GM12891 (cell line): ENCODE measurements around the gene NIN.

ENCODE experiments used
- POLR2A ChIP-seq: IDR thresholded peaks from 2 replicates; pipeline ENCODE4 v1.6.1; 2011; ENCODE audit warnings: low read depth, low read length, control low read depth
- POLR2AphosphoS5 ChIP-seq: IDR thresholded peaks from 2 replicates; pipeline ENCODE4 v1.6.1; 2011; ENCODE audit warnings: low read depth, low read length, control low read depth
- SPI1 ChIP-seq: IDR thresholded peaks from 2 replicates; pipeline ENCODE4 v1.6.1; 2011; ENCODE audit warnings: low read depth, low read length, control low read depth
- TAF1 ChIP-seq: IDR thresholded peaks from 2 replicates; pipeline ENCODE4 v1.6.1; 2011; ENCODE audit warnings: low read depth, low read length, control low read depth

DNA sequence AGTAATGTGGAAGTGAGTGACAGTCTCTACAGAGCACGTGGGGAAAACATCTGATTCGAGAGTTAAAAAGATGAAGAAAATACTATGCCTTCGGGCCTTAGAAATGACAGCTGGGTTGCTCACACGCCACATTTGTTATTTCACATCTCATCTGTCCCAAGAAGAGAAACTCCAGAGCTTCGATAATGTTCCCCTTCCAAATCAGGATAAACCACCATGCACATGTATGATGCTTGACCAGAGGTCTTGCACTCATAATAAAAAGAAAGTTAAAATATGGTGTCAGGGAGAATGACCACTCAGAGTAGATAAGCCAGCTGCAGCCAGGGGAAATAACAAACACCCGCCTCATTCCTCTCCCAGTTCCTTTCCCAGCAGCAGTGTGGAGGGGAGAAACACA is 34.6 kb downstream of the NIN start:
- TF ChIP-seq POLR2AphosphoS5 (no peak), TAF1 (no peak), POLR2A (no peak), SPI1 (no peak)
